ENCODE results near the gene ATF6.

DNA sequence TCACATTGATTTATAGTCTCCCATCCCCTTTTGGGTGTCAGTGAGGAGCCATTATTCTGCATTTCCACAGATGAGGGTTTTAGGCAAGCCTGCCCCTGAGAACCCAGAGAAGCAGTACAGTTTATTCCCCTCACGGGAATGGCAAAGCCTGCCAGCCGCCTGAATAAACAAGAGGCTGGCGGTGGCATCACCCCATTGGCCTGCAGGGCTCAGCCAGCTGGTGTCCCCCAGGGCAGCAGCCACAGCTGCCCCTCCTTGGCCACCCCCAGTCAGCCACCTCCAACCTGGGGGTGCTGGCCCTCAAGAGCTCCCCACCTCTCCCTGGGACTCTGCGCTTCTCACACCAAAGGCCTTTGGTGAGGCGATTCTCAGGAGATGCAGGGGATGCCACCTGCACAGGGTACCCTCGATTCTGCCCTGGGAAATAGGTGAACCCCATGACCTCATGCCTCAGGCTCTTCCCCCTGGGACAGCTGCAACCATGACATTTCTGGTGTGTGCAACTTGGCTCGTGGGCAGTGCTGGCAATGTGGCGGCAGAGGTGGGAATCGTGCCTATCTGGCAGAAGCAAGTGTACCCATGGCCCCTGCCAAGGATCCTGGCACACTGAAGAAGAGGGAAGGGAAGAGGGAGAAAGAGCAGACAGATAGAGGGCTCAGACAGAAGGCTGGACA, 243.5 kb downstream of the ATF6 start:
- TF ChIP-seq POLR2AphosphoS5 (IDR thresholded peaks at IDR 0.05; ENCODE audit: insufficient read depth, low read depth, low read length) (no peak), POLR2A (IDR thresholded peaks at IDR 0.05; ENCODE audit: low read depth, low read length) (no peak)
- TF ChIP-seq, protein P1, sequence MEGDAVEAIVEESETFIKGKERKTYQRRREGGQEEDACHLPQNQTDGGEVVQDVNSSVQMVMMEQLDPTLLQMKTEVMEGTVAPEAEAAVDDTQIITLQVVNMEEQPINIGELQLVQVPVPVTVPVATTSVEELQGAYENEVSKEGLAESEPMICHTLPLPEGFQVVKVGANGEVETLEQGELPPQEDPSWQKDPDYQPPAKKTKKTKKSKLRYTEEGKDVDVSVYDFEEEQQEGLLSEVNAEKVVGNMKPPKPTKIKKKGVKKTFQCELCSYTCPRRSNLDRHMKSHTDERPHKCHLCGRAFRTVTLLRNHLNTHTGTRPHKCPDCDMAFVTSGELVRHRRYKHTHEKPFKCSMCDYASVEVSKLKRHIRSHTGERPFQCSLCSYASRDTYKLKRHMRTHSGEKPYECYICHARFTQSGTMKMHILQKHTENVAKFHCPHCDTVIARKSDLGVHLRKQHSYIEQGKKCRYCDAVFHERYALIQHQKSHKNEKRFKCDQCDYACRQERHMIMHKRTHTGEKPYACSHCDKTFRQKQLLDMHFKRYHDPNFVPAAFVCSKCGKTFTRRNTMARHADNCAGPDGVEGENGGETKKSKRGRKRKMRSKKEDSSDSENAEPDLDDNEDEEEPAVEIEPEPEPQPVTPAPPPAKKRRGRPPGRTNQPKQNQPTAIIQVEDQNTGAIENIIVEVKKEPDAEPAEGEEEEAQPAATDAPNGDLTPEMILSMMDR (IDR thresholded peaks at IDR 0.05; ENCODE audit: extremely low read depth in 1 of 2, insufficient read depth in 1 of 2, low read depth in 1 of 2, low read length in 2 of 2): no peak

Measured in endothelial cell of umbilical vein (primary cell).